Measurements from ENCODE around the gene SYCP3.

GRCh38 chr12:101777978-101778377 lies 38.7 kb upstream of the SYCP3 start:
- TF ChIP-seq POLR2A (IDR thresholded peaks at IDR 0.05; ENCODE audit: control extremely low read depth in 1 of 2, low read depth in 2 of 2, low read length in 2 of 2) (no peak), SIN3A (conservative IDR thresholded peaks at IDR 0.05 in 1 of 2, IDR thresholded peaks at IDR 0.05 in 1 of 2; ENCODE audit: low read depth in 1 of 2, low read length in 2 of 2) (no peak), CTCF (IDR thresholded peaks at IDR 0.05; ENCODE audit: control extremely low read depth in 1 of 3, insufficient read depth in 1 of 3, low read depth in 1 of 3, low read length in 3 of 3) (no peak), HDAC6 (IDR thresholded peaks at IDR 0.05; ENCODE audit: low read depth, low read length) (no peak)

Data from H1 (cell line).